ENCODE results near the gene SEMA6B.
"Not testable (repeated sequence)": the region's sequence is repeated elsewhere in the genome, so short reads cannot be mapped to it uniquely, and the experiment has no call there.

Gene SEMA6B

GRCh38 chr19:4570402-4570801 lies 10.9 kb upstream of the SEMA6B start:
- DNase-seq: no peak

GRCh38 chr19:4568886-4569285 lies 9.4 kb upstream of the SEMA6B start:
- no peak for DNase-seq

GRCh38 chr19:4567584-4568071 lies 8.1 kb upstream of the SEMA6B start:
- DNase-seq: peak; percentile 51

GRCh38 chr19:4566402-4567051 lies 7.0 kb upstream of the SEMA6B start:
- no peak for DNase-seq

- not testable (repeated sequence) for DNase-seq
Measured at GRCh38 chr19:4563562-4563961, 4.1 kb upstream of the SEMA6B start.

GRCh38 chr19:4562085-4562484 lies 2.6 kb upstream of the SEMA6B start:
- not testable (repeated sequence) for DNase-seq

GRCh38 chr19:4557971-4558941 lies 1.2 kb downstream of the SEMA6B start:
- no peak for DNase-seq

GRCh38 chr19:4557144-4557970 lies 2.1 kb downstream of the SEMA6B start:
- no peak for DNase-seq

- DNase-seq: peak; percentile 20
Measured at GRCh38 chr19:4556597-4557127, 2.8 kb downstream of the SEMA6B start.

- DNase-seq: no peak
Measured at GRCh38 chr19:4555657-4556561, 3.6 kb downstream of the SEMA6B start.

GRCh38 chr19:4554717-4555116 lies 4.8 kb downstream of the SEMA6B start:
- DNase-seq: no peak

- no peak for DNase-seq
Measured at GRCh38 chr19:4553775-4554174, 5.7 kb downstream of the SEMA6B start.

- no peak for DNase-seq
Measured at GRCh38 chr19:4553092-4553695, 6.3 kb downstream of the SEMA6B start.

GRCh38 chr19:4552525-4552819 lies 7.0 kb downstream of the SEMA6B start:
- no peak for DNase-seq

- DNase-seq: no peak
Measured at GRCh38 chr19:4550479-4551050, 8.9 kb downstream of the SEMA6B start.

- no peak for DNase-seq
Measured at GRCh38 chr19:4550018-4550417, 9.5 kb downstream of the SEMA6B start.

- no peak for DNase-seq
Measured at GRCh38 chr19:4548238-4548584, 11.3 kb downstream of the SEMA6B start.

- DNase-seq: no peak
Measured at GRCh38 chr19:4547303-4548237, 11.9 kb downstream of the SEMA6B start.

- DNase-seq: no peak
Measured at GRCh38 chr19:4543842-4544647, 15.4 kb downstream of the SEMA6B start.

Data from fibroblast of skin of scalp (primary cell).